HG02798 (cell line): Measurements from ENCODE around the gene HS1BP3.
A peak's percentile ranks its signal among the peaks of the same experiment; 100 is the strongest.

Experiments used
- ATAC-seq: cut with Tn5 transposase; IDR thresholded peaks from one replicate; pipeline ENCODE4 v1.9.1; 2021; ENCODE audit warnings: mild to moderate bottlenecking; ENCODE audit not compliant: unreplicated experiment, poor library complexity

HS1BP3 gene

DNA sequence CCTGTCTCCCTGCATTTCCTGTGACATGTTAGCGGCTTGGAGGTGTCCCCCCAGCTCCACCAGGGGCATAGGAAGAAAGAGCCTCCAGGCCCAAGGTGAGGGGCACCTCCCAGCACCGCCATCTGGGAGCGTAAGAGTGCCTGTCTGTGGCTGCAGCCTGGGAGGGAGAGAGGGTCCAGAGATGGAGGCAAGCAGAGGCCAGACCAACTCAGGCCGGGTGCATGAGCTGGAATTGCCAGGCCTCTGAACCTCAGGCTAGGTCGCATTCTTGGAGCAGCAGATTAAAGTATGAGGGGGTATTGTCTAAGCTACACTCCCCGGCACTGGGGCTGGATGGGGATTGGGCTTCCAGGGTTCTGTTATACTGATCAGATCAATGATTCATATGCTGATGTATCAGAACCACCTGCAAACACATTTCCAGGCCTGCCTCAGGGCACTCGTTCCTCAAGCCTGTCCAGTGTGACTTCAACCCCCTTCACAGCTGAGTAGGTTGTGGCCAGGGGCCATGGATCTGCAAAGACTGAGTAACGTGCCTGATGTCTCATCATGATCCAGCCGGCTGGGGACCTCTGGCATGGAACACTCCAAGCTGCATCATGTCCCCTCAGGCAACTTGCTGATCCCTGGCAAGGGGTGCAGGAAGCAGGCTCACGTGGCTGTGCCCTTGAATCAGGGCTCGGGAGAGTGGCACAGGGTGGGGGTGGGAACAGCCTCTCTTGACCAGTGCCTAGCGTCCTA, 73.2 kb downstream of the HS1BP3 start:
- ATAC-seq = no peak

DNA sequence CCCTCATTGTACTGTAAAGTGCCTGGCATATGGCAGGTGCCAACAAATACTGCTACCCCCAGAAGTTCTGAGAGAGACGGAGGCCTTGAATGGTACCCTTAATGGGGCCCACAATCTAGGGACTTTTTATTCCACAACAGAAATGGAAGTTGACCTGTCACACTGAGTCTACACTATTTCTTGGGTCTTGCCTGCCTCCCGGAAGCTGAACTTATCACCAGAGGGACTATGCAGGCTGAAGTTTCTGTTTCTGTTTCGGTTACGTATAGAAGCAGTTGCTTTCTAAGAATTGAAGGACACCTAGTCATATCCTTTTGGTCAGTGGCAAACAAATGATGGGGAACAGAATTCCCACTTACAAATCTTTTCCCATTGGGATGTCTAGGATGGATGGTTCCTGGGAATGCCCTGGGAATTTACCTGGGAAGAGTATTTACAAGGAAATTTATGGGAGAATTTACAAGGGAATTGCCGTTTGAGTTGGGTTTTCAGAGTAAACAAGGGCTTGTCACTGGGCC, 74.2 kb downstream of the HS1BP3 start:
- ATAC-seq = peak; percentile 78

DNA sequence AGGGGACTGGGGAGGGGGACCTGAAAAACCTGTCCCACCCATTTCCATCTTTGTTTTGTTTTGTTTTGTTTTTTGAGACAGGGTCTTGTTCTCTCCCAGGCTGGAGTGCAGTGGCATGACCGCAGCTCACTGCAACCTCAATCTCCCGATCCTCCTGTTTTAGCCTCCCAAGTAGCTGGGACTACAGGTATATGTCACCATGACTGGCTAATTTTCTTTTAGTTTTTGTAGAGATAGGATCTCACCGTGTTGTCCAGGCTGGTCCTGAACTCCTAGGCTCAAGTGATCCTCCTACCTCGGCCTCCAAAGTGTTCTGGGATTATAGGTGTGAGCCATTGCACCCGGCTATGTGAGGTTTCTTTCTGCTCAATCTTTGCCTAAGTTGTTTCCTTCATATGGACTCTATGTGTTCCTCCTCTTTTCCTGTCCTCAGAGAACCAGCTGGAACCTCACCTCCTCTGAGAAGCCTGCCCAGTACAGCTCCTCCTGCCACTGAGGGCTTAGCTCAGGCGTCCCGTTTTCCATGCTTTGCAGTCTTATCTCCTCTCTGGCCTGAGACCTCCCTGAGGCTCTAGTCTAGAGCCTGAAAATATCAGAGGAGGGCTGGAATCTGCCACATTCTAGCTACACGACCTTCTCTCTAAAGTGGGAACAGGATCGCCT, 74.8 kb downstream of the HS1BP3 start:
- ATAC-seq = no peak

DNA sequence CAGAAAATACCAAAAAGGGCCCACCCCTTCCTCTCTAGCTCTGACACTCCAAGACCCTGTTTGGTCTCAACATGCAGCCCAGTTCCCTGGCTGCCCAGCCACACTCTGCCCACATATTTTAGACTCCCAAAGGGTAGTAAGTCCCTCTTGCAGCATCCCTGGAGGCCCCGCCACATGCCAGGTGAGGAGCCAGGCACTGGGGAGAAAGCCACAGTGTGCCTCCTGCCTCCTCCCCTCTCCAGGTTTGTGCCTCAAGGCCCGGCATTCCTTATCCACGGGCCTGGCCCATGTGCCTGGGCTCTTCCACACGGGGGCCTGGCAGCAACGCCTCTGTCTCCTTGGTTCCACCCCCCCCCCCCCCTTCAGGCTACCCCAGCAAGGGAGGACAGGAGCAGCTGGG, 75.5 kb downstream of the HS1BP3 start:
- no peak for ATAC-seq

DNA sequence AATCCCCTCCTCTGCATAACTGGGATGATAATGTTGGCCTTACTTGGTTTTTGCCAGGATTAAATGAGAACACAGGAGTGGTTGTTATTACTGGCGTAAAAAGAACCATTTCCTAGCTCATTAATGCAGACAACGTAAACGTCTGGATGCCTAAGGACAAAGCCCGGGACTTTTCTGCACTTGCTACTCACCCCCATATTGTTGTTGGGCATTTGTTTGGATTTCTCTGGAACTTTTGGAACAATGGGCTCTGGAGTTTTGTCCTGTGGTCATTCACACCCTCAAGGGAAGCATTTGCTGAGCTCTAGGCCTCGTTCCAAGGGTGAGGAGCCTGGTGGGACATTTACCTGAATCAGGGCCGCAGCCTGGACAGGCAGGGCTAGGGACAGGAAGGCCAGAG, 76.0 kb downstream of the HS1BP3 start:
- ATAC-seq = no peak

DNA sequence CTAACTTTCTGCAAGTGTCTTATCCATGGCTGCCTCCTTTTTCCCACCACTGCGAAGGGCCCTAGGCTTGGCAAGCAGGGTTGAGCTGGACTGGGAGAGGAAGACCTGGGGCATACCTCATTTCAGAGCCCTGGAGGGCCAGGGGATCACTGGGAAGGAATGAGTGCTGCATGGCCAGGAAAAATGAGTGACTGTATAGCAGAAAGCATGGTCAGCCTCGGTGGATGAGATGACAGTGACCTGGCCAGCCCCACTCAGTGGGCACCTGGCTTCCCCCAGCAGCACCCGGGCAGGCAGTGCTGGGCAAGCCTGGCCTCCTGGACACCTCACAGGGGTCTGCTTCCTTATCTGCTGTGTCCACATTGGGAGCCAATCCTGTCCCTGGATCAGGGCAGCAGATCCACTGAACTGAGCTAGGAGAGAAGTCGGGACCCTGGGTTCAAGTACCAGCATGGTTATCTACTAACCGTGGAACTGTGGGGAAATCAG, 76.4 kb downstream of the HS1BP3 start:
- ATAC-seq = no peak

DNA sequence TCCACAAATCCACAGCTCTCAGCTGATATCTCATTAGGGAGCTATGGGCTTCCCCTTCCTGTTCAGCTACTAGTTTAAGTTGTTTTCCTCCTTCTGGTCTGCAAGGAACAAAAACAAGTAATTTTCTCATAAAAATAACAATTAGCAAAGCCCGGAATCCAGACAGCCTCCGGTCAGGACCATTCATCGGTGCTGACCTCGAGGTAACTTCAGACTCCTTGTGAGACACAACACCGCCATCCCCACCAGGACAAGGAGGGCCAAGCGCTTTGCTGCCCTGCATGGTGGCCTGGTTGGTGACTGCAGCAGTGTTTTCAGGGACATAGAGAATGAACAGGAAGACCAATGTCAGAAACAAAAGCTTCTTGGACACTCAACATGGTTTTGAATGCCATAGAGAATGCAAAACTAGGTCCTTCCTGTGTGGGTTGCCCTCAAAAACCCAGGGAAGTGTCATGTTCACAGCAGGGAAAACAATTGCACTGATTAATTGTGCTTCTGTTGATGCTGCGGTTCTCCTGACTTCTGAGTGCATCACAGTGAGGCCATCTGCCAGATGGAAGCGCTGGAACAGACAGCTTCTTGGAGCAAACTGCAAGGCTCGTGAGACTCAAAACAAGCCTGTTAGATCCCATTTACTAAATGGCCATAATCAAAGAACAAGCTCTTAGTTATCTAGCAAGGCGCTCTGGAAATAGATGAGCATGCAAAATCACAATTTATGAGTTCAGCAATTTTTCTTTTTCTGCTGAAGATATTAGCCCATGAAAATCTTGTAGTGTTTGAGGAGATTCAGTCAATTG, 77.1 kb downstream of the HS1BP3 start:
- ATAC-seq = no peak

DNA sequence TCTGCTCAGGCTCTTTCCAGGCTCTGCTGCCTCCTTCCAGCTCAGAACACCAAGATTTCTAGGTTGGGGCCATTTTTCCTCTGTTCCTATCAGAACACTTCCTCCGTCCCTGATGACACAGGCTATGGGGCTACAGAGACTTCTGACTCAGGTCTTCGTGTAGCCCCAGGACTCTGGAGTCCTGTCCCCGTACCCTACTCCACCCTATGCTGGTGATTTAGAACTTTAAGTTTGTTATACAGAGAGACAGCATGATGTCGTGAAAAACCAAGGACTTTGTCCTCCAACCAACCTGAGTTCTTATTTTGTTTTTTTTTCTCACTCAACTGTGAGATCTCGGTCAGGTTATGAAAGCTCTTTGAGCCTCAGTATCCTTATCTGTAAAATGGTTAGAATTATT, 78.7 kb downstream of the HS1BP3 start:
- ATAC-seq = no peak

DNA sequence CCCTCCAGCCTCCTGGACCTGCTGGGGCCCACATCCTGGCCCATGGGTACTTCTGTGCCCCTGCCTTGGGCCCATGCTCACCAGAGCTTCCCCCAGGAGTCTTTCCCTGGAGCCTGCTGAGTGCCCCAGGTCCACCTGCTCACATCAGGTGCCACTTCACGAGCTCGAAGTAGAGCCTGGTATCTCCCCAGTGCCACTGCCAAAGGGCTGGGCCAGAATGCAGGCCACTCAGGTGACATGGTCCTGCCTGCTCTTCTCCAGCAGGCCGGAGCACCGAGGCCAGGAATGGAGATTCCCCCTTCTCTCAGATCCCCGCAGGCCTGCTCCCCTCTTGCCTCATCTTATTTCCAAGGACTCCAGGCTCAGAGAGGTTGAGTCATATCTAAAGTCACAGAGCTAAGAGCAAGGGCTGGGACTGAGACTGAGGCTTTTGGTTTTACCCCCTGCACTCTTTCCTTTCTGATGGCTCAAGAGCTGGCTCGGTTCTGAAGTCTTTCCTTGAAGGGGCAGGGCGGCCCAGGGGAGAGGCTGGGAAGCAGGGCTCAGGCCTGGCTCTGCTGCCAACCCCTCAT, 79.2 kb downstream of the HS1BP3 start:
- peak; percentile 35 for ATAC-seq

DNA sequence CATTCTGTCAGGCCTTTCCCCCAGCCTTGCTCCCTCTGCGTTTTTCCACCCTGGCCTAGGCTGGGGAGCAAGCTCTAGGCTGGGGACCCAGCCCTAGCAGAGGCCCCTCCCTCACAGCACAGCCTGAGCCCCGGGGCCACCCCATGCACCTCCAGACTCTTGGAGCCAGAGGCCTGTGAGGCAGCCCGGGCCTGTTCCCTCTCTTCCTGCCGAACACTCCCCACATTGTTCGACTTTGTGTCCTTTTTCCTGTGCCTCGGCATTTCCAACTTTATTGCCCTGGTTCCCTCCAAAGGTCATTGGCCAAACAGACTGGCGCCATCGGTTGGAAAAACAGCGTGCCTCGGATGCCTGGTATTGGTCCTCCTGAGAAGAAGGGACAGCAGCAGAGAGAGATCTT, 79.7 kb downstream of the HS1BP3 start:
- ATAC-seq = no peak

DNA sequence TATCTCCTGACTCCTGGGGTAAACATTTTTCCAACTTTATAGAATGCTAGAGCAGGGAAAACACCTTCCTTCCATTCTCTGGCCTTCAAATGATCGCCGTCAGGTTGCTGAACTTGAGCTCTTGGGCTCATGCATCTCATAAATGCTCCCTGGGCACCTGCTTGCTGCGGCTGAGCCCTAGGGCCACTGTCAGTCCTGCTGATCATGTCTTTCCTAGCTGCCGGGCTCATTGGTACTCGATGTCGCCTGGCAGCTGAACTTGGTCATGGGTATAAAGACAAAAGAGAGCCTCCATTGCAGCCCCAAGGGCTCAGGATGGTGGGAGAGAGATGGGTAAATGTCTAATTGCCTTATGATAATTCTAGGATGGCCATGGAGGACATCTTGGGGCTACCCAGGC, 80.6 kb downstream of the HS1BP3 start:
- ATAC-seq = no peak

DNA sequence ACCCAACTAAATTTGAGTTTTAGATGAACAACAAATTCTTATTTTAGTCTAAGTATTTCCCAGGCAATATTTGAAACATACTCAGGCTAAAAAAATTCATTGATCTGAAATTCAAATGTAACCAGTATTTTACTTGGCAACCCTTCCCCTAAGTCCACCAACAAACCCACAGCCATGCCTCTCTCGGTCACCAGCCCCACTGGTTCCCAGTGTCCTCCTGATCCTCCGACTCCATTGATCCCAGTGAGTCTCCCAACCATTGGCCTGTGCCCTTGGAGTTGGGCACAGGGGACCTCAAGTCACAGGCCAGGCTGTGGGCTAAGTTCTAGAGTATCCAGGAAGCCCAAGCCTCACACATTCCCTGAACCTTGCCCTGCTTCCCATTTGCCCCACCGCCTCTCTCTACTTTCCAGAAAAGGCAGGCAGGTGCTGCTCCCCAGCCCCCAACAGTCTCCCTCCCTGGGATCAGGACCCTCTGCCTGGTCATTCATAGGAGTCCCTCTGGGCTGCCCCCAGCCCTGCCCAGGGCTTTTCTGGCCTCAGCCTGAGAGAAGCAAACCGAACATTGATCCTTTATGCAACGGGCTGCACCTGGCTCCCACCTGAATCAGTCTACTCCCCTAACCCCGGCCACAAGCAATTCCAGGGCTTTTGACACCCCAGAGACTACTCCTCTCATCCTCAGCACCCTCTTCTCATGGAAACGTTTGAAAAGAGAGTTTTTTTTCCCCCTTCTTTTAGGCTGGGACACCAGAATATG, 81.3 kb downstream of the HS1BP3 start:
- no peak for ATAC-seq

DNA sequence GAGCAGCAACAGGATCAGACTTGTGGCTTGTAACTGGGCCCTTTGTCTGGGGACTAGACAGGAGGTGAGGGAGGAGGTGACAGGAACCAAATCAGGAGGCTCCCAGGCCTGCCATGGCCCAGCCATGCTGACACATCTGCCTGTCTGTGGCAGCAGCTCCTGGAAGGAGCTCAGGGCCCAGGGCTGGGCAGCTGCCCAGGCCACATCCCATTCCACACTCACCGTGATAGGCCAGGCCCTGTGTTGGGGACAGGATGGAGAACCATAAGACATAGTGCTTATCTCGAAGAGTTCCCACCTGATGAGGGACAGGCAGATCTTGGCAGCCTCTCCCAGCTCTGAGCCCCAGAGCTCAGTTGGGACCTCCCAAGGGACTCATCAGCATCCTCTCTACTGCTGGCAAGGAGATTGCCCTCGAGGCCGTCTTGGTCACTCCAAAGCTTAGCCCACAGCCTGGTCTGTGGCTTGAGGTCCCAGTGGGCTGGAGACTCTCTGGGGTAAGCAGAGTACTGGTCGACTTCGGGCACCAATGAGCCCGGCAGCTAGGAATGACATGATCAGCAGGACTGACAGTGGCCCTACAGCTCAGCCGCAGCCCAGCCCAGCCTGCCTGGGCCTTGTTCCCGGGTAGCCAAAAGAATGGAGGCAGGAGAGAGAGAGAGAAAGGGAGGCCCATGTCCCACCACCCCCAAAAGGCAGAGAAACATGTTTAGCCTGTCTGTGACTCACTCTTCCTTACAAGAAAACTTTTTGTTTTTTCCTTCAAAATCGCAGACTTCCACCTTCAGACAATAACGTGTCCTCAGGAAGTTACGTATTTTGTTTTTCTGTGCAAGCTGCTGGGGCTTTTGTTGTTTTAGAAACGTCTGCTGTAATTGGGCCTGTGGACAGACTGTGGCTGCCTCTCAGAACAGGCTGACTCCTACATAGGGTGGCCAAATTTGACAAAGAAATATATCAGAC, 82.1 kb downstream of the HS1BP3 start:
- no peak for ATAC-seq

DNA sequence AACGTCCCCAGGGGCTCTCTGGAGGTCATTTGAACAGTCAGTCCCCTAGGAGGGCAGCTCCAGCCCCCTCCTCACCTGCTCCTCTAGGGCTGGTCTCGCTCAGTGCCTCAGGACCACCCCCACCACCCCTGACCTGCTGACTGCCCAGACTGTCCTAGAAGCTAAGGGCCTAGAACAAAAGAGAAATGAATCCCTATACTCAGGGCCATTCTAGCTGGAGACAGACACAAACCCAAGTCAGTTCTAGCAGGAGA, 83.0 kb downstream of the HS1BP3 start:
- ATAC-seq = no peak
